Measurements from ENCODE around the gene LRRC57. TPM values are rescaled to one million over a fixed set of nuclear protein-coding genes. Genes with fewer than 3 reads are reported as not detected.

LRRC57 gene
- total RNA-seq, 4 donors from 2014 or later, result 15.9 to 29.0 (median 21.2) TPM

DNA sequence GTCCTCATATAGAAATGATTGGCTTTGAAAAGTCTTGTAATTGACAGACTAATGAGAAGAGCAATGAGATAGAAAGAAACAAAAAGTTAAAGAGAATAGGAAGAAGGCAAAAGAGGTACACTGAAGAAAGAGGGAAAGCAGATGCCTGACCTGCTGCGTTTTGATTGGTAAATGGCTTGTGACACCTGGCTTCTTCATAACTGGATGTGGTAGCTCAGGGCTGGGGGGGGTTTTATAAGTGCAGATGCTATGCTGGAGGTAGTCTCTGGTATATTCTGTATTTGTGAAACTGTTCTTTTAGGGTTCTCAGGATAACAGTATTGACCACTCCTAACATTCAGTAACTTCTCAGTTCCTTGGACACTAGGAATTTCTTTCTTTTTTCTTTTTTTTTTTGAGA, 28.2 kb upstream of the LRRC57 start:
- TF ChIP-seq, protein P1, sequence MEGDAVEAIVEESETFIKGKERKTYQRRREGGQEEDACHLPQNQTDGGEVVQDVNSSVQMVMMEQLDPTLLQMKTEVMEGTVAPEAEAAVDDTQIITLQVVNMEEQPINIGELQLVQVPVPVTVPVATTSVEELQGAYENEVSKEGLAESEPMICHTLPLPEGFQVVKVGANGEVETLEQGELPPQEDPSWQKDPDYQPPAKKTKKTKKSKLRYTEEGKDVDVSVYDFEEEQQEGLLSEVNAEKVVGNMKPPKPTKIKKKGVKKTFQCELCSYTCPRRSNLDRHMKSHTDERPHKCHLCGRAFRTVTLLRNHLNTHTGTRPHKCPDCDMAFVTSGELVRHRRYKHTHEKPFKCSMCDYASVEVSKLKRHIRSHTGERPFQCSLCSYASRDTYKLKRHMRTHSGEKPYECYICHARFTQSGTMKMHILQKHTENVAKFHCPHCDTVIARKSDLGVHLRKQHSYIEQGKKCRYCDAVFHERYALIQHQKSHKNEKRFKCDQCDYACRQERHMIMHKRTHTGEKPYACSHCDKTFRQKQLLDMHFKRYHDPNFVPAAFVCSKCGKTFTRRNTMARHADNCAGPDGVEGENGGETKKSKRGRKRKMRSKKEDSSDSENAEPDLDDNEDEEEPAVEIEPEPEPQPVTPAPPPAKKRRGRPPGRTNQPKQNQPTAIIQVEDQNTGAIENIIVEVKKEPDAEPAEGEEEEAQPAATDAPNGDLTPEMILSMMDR (IDR thresholded peaks at IDR 0.05; ENCODE audit: low read depth), result no peak

DNA sequence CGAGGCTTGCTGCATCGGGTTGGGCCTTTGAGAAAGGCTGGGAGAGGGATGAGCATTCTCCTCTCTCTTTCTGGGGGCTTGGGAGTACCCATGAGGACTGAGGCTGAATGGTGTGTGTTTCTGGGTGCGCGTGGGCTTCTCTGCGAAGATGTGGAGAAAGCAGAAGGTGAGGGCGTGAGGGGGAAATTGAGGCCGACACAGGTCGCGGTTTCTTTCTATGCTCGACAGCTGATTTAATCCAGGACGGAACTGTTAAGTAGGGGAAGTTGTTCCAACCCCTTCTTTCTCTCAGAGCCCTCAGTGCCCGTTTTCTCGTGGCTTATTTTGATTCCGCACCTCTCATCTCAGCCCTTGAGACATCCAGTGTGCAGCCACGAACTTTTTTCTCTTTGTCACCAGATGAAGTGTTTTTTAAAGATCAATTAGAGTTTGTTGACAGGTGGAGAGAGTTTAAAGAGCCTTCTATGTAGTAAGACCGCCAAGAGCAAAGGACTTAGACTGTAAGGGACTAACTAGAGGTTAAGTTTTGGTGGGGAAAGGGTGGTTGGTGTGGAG, 27.5 kb upstream of the LRRC57 start:
- TF ChIP-seq, protein P1 (IDR thresholded peaks at IDR 0.05; ENCODE audit: low read depth), result no peak

DNA sequence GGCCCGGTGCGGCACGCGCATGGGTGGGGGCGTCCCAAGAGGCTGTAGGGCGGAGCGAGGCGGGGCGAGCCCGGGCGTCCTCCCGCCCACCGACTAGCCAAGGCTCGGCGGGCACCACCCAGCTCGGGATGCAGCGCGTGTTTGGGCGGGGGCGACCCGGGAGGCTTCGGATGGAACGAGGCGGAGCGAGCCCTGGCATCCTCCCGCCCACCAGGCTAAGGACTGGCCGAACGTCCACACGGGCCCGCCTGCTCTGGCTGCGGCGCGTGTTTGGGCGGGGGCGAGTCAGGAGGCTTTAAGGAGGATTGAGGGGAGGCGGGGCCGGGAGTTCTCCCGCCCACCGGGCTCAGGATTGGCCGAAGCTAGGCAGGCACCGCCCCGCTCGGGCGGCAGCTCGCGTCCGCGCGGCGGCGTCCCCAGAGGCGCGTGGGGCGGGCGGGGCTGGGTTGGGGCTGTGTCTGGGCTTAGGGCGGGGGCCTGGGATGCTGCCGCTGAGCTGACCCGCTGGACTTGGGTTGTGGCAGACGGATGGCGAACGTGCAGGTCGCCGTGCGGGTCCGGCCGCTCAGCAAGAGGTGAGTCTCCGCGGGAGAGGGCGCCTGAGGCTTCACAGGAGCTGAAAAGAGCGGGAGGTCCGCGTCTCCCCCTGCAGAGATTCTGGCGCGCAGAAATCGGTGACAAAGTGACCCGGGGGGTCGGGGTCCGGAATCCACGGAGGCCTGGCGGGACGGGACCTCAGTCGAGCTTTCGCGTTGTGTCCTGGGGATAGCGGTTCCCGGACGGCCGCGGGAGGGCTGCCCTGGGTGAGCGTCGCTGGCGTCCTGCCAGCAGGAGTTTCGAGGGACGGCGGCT, 26.8 kb upstream of the LRRC57 start, which contains the start of gene STARD9:
Gene STARD9 (plus strand): TSS at position 419 of the 852 bp plus-strand sequence. CDS start 110 bp downstream, at position 529.
- TF ChIP-seq, protein P1 (IDR thresholded peaks at IDR 0.05; ENCODE audit: low read depth), result no peak

DNA sequence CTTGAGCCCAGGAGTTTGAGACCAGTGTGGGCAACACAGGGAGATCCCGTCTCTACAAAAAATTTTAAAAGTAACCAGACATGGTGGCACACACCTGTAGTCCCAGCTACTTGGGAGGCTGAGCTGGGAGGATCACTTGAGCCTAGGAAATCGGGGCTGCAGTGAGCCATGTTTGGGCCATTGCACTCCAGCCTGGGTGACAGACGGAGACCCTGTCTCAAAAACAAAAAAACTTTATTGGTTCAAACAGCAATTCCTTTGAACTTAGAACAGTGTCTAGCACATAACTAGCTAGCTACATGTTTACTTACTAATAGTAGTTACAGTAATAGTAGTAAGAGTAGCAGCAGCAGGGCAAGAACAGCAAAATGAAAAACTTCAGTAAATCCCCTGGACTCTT, 10.1 kb upstream of the LRRC57 start:
- TF ChIP-seq, protein P1 (IDR thresholded peaks at IDR 0.05; ENCODE audit: low read depth), result no peak

DNA sequence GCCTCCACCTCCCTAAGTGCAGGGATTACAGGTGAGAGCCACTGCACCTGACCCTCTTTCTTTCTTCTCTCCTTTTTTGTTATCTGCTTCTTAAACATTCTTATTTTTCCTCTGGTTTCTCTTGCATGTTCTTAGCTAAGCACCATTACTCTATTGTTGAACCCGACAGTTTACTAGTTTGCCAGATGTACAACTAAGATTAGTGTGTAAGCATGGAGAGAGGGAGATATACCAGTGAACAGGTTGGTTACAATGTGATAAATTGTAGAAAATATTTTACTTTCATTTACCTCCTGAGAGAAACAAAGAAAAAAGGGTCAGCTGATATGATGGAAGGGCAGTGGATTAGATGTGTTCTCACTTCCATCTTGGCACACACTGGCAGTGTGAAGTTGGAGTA, 5.0 kb upstream of the LRRC57 start:
- TF ChIP-seq, protein P1 (IDR thresholded peaks at IDR 0.05; ENCODE audit: low read depth), result no peak

DNA sequence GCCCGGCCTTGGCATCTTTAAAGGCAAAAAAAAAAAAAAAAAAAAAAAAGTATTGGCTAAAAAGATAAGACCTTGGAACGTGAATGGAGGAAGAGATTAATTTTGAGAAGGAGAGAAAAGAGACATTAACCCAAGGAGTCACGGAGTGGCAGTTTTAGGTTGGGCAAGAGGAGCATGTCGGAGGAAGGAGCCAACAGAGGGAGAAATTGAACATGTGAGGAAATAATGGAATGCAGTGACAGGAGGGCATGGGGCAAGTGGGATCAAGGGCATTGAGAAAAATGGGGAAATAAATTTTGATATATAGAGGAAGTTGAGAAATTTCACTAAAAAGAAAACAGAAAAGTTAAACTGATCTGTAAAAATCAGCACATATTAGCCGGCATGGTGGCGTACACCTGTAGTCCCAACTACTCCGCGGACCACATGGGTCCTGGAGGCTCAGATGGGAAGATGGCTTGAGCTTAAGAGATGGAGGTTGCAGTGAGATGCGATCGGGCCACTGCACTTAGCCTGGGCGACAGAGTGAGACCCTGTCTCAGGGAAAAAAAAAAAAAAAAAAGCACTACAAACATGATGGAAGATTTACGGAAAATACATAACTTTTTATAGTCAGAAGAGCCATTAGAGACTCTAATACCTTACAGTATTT, 1.3 kb upstream of the LRRC57 start:
- TF ChIP-seq, protein P1 (IDR thresholded peaks at IDR 0.05; ENCODE audit: low read depth), result no peak

DNA sequence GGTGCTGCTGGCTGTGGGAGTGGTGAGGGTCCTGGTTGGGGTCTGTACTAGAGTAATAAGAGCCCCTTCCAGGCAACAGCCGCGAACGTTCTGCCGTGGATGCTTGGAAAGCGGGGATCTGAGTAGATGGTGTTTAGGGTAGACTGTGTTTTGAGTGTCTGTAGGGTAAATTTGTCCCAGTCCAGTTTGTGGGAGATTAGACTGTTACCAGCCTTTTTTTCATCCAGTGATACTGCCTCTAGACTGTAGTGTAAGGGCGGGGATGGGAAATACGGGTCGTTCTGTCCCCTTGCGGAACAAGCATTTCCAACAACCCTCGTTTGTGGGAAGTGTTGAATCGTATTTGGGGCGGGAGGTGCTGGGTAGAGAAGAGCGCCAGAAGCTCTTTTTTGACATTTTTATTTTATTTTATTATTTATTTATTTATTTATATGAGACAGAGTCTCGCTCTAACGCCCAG, 469 bp upstream of the LRRC57 start:
- TF ChIP-seq, protein P1 (IDR thresholded peaks at IDR 0.05; ENCODE audit: low read depth), result no peak

All from subcutaneous adipose tissue (tissue), 4 donors.